Neural progenitor cell (in vitro differentiated cells): ENCODE results near the gene VMP1. TPM values are rescaled to one million over a fixed set of nuclear protein-coding genes. Genes with fewer than 3 reads are reported as not detected.

ENCODE experiments used
- DNase-seq: peaks from one replicate; pipeline ENCODE4 v3.0.0-alpha.2; 2016; ENCODE audit warnings: low spot score
- H2AFZ ChIP-seq: fragments of 200-600 bp; sonication (generic); replicated peaks from 2 replicates; pipeline ENCODE4 v1.6.1; 2016; ENCODE audit warnings: antibody characterized with exemption
- H3F3A ChIP-seq: fragments of 200-600 bp; sonication (generic); 2 replicates; pipeline ENCODE4 v1.6.1; 2016; ENCODE audit warnings: antibody characterized with exemption, low read depth
- H3K27ac ChIP-seq: fragments of 200-600 bp; sonication (generic); 2 replicates; pipeline ENCODE4 v1.5.1; 2016; ENCODE audit warnings: mild to moderate bottlenecking
- H3K27me3 ChIP-seq: fragments of 200-600 bp; sonication (generic); 2 replicates; pipeline ENCODE4 v1.6.1; 2016; ENCODE audit warnings: mild to moderate bottlenecking, moderate library complexity
- H3K36me3 ChIP-seq: fragments of 200-600 bp; sonication (generic); 2 replicates; pipeline ENCODE4 v1.5.1; 2016
- H3K4me1 ChIP-seq: fragments of 200-600 bp; sonication (generic); 2 replicates; pipeline ENCODE4 v1.6.1; 2016; ENCODE audit warnings: mixed run types
- H3K4me2 ChIP-seq: fragments of 200-600 bp; sonication (generic); 2 replicates; pipeline ENCODE4 v1.6.1; 2016
- H3K4me3 ChIP-seq: fragments of 200-600 bp; sonication (generic); 2 replicates; pipeline ENCODE4 v1.5.1; 2016
- H3K79me2 ChIP-seq: fragments of 200-600 bp; sonication (generic); 2 replicates; pipeline ENCODE4 v1.6.1; 2016; ENCODE audit warnings: low read depth
- H3K9ac ChIP-seq: fragments of 200-600 bp; sonication (generic); 2 replicates; pipeline ENCODE4 v1.6.1; 2016
- H3K9me3 ChIP-seq: fragments of 200-600 bp; sonication (generic); 2 replicates; pipeline ENCODE4 v1.5.1; 2016; ENCODE audit warnings: low read depth
- H4K20me1 ChIP-seq: fragments of 200-600 bp; sonication (generic); 2 replicates; pipeline ENCODE4 v1.6.1; 2016; ENCODE audit warnings: low read depth
- H3K27ac Mint-ChIP-seq: 3 replicates; pipeline ENCODE4 v1.8.0; 2021; ENCODE audit warnings: mixed read lengths
- H3K27me3 Mint-ChIP-seq: 2 replicates; pipeline ENCODE4 v1.8.0; 2022; ENCODE audit warnings: low read depth, mild to moderate bottlenecking, inconsistent platforms, moderate library complexity, mixed read lengths; ENCODE audit not compliant: insufficient read depth
- H3K36me3 Mint-ChIP-seq: 3 replicates; pipeline ENCODE4 v1.8.0; 2021; ENCODE audit warnings: mixed read lengths
- H3K4me1 Mint-ChIP-seq: 3 replicates; pipeline ENCODE4 v1.8.0; 2021; ENCODE audit warnings: mixed read lengths
- H3K4me3 Mint-ChIP-seq: 3 replicates; pipeline ENCODE4 v1.8.0; 2021; ENCODE audit warnings: mild to moderate bottlenecking, moderate library complexity, mixed read lengths
- H3K9me3 Mint-ChIP-seq: 3 replicates; pipeline ENCODE4 v1.8.0; 2020; ENCODE audit warnings: mixed read lengths
- CTCF ChIP-seq: fragments of 200-600 bp; sonication (generic); IDR thresholded peaks from 2 replicates; pipeline ENCODE4 v1.5.1; 2017; ENCODE audit warnings: antibody characterized with exemption, mild to moderate bottlenecking
- EZH2 ChIP-seq: fragments of 200-600 bp; sonication (generic); IDR thresholded peaks from 2 replicates; pipeline ENCODE4 v1.6.1; 2017; ENCODE audit warnings: antibody characterized with exemption, mild to moderate bottlenecking, moderate library complexity
- EZH2phosphoT487 ChIP-seq: fragments of 200-600 bp; sonication (generic); IDR thresholded peaks from 2 replicates; pipeline ENCODE4 v1.6.1; 2017; ENCODE audit warnings: antibody characterized with exemption
- total RNA-seq: library from RNA; depleted of rRNA; stranded (reverse); fragments of >200 nt; gene quantifications from 2 replicates; pipeline ENCODE4 v1.2.3, GENCODE V29; 2015; ENCODE audit warnings: low replicate concordance

VMP1 gene
- 62.1 and 64.8 TPM in 2 replicates for total RNA-seq

DNA sequence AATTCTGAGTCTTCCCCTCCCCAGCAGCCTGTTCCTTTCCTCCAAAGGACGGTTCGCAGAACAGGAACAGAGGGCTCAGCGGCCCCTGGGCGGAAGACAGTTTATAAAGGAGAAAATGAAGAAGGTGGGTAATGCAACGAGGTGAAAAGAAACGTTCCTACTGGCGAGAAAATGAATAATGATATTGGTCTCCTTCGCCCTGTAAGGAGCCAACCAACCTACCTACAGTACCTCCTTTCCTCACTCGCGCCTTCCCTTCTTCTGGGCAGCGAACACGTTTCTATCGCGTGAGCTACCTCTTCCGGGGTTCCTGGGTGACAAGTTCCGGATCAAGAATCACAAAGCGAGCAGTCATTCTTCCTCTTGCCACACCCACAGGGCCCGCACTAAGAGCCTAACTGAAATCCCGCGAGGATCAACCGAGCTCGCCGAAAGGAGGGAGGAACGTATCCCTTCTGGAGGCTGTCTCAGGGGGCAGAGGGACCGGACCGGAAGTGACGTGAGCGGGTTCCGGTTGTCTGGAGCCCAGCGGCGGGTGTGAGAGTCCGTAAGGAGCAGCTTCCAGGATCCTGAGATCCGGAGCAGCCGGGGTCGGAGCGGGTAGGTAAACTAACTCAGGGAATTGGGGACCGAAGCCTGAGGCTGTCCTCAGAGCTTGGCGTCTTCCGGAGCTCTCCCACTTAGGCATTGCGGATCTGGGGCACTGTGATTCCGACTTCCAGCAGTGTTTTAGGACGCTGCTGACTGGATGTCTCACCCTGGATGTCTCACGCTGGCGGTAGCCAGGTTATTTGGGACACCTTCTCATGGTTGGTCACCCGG lies at the start of gene VMP1, which contains the start of gene PTRH2:
Gene VMP1, plus strand, starts transcription at position 506 of the 822 bp plus-strand sequence. CDS start 23,793 bp downstream, outside the sequence.
Gene PTRH2, minus strand, starts transcription at position 282 of the 822 bp plus-strand sequence. CDS start 9,452 bp downstream, outside the sequence.
- H4K20me1 ChIP-seq: peaks cover 24% of the 10 kb centered on the region
- no peaks in the 10 kb centered on the region for H3K9me3 ChIP-seq
- no peaks in the 10 kb centered on the region for H3K9me3 Mint-ChIP-seq
- H3K4me1 ChIP-seq: peaks cover 14% of the 10 kb centered on the region
- H3K9ac ChIP-seq: peak within 1 kb of the TSS; percentile 89
- peaks cover 11% of the 10 kb centered on the region for H3K36me3 Mint-ChIP-seq
- peaks cover 16% of the 10 kb centered on the region for H3F3A ChIP-seq
- no peaks in the 10 kb centered on the region for H3K36me3 ChIP-seq
- H3K4me1 Mint-ChIP-seq: peaks cover 21% of the 10 kb centered on the region
- H3K27me3 ChIP-seq: no peaks in the 10 kb centered on the region
- peak within 1 kb of the TSS; percentile 88 for H3K27ac ChIP-seq
- peak within 1 kb of the TSS; percentile 81 for H3K4me3 ChIP-seq
- peak within 1 kb of the TSS; percentile 77 for H2AFZ ChIP-seq
- DNase-seq: peak; percentile 100
- no peak for TF ChIP-seq CTCF
- no peak for TF ChIP-seq EZH2phosphoT487
- no peak for TF ChIP-seq EZH2
- peak within 1 kb of the TSS; percentile 85 for H3K4me2 ChIP-seq
- peak within 1 kb of the TSS; percentile 97 for H3K27ac Mint-ChIP-seq
- no peaks in the 10 kb centered on the region for H3K27me3 Mint-ChIP-seq
- peaks cover 93% of the 10 kb centered on the region for H3K79me2 ChIP-seq
- H3K4me3 Mint-ChIP-seq: peak within 1 kb of the TSS; percentile 99

- H3K4me1 Mint-ChIP-seq: no peaks in the 10 kb centered on the region
- no peak overlapping the region for H3K4me3 Mint-ChIP-seq
- no peak overlapping the region for H3K4me2 ChIP-seq
- TF ChIP-seq EZH2: no peak
- TF ChIP-seq EZH2phosphoT487: no peak
- no peak for TF ChIP-seq CTCF
- H4K20me1 ChIP-seq: no peaks in the 10 kb centered on the region
- H3K79me2 ChIP-seq: no peaks in the 10 kb centered on the region
- H2AFZ ChIP-seq: no peak overlapping the region
- no peak overlapping the region for H3K9ac ChIP-seq
- H3K27ac ChIP-seq: no peak overlapping the region
- H3K9me3 ChIP-seq: no peaks in the 10 kb centered on the region
- no peaks in the 10 kb centered on the region for H3K27me3 Mint-ChIP-seq
- H3K36me3 Mint-ChIP-seq: peaks cover 14% of the 10 kb centered on the region
- no peaks in the 10 kb centered on the region for H3K9me3 Mint-ChIP-seq
- H3K27me3 ChIP-seq: no peaks in the 10 kb centered on the region
- peaks cover 25% of the 10 kb centered on the region for H3K36me3 ChIP-seq
- H3K27ac Mint-ChIP-seq: no peak overlapping the region
- H3K4me1 ChIP-seq: no peaks in the 10 kb centered on the region
- no peaks in the 10 kb centered on the region for H3F3A ChIP-seq
- H3K4me3 ChIP-seq: no peak overlapping the region
- DNase-seq: no peak
Observed at GRCh38 chr17:59666235-59666634, 41.2 kb upstream of the VMP1 start.

DNA sequence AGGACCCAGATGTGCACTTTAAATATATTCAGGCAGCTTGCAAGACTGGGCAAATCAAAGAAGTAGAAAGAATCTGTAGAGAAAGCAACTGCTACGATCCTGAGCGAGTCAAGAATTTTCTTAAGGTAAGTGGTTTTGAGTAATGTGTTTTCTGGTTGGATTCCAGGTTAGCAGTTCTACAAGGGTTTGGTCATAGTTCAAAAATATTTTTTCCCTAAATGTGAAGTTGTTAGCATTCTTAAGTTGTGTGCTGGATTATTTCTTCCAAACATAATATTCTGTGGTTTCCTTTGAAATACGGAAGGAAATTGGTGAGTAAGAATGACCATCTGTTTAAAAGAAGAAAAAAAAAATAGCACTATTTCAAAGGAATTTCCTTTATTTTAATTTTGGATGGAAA lies 38.6 kb upstream of the VMP1 start:
- Mint-ChIP-seq H3K4me3 (no peak overlapping the region), H3K36me3 (peaks cover 6% of the 10 kb centered on the region), H3K4me1 (no peaks in the 10 kb centered on the region), H3K9me3 (no peaks in the 10 kb centered on the region), H3K27me3 (no peaks in the 10 kb centered on the region), H3K27ac (no peak overlapping the region)
- no peaks in the 10 kb centered on the region for H3K4me1 ChIP-seq
- no peaks in the 10 kb centered on the region for H4K20me1 ChIP-seq
- peaks cover 25% of the 10 kb centered on the region for H3K36me3 ChIP-seq
- no peaks in the 10 kb centered on the region for H3K79me2 ChIP-seq
- no peaks in the 10 kb centered on the region for H3K27me3 ChIP-seq
- no peak overlapping the region for H3K4me3 ChIP-seq
- no peak for TF ChIP-seq CTCF
- TF ChIP-seq EZH2phosphoT487: no peak
- TF ChIP-seq EZH2: no peak
- no peak overlapping the region for H3K4me2 ChIP-seq
- no peak overlapping the region for H2AFZ ChIP-seq
- H3K9me3 ChIP-seq: no peaks in the 10 kb centered on the region
- H3K9ac ChIP-seq: no peak overlapping the region
- H3F3A ChIP-seq: no peaks in the 10 kb centered on the region
- DNase-seq: no peak
- no peak overlapping the region for H3K27ac ChIP-seq
